Umbilical cord (tissue), 2 donors: ENCODE data around the gene CTSF. TPM values are rescaled to one million over a fixed set of nuclear protein-coding genes. Genes with fewer than 3 reads are reported as not detected.
"Not testable (repeated sequence)": the region's sequence is repeated elsewhere in the genome, so short reads cannot be mapped to it uniquely, and the experiment has no call there.

Source experiments
- DNase-seq: peaks from one replicate; pipeline ENCODE4 v3.0.0-alpha.2; 2015; ENCODE audit warnings: low spot score
- total RNA-seq: library from RNA; depleted of rRNA; stranded (reverse); fragments of >200 nt; gene quantifications from one replicate; pipeline ENCODE4 v1.2.3, GENCODE V29; 2014; ENCODE audit warnings: low replicate concordance; ENCODE audit not compliant: insufficient read depth

CTSF gene
- total RNA-seq, 1 donor from 2014 or later = 43.1 TPM

DNA sequence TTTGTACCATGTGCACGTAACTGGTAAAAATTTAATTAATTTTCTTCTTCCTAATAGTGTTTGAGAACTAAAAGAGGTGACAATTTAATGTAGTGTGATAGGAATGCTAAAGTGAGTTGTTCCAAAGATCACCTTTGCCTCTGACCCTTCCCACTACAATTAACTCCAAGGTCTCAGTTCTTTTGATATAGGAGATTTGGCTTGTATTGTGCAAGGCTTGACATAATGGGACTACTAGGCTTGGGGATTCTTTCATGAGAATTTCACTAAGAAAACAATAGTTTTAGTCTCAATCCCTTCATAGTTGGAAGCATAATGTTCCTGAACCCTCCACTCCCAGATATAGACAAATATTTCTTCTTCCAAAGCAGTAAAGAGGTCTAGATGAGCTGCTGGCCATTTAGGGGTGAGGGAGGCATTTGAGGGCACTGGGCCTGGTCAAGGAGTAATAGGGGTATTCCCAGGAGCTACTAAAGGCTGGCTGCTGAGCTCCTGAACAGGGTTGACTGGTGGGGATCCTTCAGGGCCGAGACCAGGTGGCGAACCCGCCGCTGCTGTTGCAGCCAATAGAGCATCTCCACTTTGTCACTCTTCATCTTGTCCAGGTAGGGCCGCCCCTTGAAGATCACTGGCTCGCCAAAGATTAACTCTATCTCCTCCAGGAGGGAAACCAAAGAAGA, 21.7 kb upstream of the CTSF start:
- DNase-seq = no peak

DNA sequence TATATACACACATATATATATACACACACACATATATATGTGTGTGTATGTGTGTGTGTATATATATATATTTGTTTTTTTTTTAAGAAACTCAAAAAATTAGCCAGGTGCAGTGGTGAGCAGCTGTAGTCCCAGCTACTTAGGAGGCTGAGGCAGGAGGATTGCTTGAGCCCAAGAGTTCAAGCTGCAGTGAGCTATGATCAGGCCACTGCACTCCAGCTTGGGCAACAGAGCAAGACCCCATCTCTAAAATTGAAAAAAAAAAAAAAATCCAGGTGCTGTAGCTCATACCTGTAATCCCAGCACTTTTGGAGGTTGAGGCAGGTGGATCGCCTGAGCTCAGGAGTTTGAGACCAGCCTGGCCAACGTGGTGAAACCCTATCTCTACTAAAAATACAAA, 20.9 kb upstream of the CTSF start:
- not testable (repeated sequence) for DNase-seq

DNA sequence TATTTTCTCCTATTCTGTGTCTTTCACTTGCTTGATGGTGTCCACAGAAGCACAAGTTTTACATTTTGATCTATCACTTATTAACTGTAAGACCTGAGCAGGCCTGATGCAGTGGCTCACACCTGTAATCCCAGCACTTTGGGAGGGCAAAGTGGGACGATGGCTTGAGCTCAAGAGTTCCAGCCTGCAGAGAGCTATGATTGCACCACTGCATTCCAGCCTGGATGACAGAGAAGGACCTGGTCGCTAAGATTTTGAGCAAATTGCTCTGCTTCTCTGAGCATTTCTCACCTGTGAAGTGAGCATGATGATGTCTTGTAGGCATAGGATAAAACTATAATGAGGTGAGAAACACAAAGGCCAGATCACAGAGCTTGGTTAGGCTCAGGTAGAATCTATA, 17.7 kb upstream of the CTSF start:
- DNase-seq = no peak

DNA sequence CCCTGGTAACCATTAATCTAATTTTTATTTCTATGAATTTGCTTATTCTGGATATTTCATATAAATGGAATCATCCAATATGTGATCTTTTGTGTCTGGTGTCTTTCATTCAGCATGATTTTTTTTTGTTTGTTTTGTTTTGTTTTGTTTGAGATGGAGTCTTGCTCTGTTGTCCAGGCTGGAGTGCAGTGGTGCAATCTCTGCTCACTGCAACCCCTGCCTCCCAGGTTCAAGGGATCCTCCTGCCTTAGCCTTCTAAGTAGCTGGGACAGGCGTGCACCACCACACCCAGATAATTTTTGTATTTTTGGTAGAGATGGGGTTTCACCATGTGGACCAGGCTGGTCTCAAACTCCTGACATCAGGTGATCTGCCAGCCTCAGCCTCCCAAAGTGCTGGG, 17.0 kb upstream of the CTSF start:
- not testable (repeated sequence) for DNase-seq

DNA sequence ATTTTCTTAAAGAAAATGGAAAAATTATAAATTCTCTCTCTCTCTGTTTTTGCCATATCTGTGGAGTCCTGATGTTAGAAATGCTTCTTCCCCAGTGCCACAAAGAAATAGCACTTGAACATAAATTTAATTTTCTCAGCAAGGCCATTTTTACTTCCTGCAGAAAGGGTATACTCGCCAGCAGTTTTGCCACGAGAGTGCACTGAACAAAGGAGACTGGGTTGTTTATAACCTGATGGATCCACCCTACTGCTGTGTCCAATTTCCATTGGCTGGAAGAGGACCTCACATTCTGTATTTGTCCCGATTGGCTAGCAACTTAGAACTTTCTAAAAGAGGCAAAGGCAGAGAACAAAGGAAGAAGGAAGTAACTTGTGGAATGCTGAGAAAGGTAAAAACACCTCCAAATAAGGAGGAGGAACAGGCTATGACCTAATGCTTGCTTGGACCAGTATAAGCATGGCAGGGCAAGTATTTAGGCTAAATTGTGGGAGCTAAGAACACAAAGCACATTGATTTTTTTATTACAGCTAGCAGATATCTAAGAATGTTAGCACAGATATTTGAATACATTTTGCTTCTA, 14.2 kb upstream of the CTSF start:
- DNase-seq = not testable (repeated sequence)

DNA sequence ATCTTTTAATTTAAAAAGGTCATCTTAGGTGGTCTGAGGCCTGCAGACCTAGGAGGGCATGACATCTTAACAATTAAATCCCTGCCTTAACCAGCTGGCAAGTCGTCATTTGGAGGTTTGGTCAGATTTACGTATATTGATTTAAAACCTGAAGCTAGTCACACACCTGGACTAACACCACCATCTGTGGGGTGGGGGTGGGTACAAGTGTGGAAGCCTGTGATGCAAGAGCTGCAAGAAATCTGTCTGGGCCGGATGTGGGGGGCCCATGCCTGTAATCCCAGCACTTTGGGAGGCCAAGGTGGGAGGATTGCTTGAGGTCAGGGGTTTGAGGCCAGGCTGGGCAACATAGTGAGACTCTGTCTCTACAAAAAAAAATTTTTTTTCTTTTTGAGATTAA, 12.9 kb upstream of the CTSF start:
- DNase-seq = no peak

DNA sequence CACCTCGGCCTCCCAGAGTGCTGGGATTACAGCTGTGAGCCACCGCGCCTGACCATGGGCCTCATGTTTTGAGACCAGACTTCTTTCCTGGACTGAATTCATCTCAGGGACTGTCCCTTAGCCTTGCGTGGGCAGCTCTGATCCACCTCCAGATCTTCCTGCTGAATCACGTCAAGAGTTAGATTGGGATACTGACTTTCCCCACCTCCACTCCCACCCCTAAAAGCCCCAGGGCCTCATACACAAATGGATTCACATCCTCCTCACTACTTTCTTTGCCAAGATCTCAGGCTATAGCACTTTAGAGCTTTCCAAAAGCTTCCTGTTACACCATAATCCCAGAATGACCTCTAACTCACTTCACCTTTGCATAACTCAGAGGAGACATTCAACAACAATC, 12.4 kb upstream of the CTSF start:
- no peak for DNase-seq

DNA sequence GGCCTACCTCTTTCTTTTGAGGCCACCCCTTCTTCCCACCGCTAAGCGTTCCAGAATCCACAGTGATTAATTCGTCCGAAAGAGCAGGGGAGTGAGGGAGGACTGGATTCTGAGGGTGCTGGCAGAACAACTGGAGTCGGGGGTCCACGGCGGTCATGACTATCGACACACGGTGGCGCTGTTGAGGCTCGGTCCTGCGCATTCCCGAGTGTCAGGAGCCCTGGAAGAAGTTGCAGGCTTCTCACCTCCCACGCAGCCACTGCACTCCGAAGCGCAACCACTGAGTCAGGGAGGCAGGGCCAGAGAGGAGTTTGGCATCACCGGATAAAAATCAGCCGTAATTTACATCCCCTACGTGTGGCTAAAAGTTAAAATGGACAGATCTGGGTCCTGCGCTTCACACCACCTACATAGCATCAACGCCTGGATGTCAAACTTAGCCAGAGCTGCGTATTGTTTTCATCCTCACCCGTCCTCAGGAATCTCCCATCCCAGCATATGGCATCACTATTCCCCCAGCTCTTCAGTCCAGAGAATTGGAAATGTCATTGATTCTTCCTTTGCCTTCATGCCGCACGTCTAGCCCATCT, 10.7 kb upstream of the CTSF start:
- peak; percentile 64 for DNase-seq

DNA sequence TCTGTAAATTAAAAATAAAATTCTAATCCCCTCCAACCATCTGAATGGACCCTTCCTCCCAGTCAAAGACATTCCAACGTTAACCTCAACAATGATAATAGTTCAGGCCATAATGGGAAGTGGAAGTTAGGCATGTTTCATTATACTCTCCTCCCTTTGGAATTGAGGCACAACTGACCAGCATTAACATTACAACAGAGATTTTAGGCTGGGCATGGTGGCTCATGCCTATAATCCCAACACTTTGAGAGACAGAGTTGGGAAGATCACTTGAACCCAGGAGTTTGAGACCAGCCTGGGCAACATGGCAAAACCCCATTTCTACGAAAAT, 2.4 kb upstream of the CTSF start:
- DNase-seq = no peak

DNA sequence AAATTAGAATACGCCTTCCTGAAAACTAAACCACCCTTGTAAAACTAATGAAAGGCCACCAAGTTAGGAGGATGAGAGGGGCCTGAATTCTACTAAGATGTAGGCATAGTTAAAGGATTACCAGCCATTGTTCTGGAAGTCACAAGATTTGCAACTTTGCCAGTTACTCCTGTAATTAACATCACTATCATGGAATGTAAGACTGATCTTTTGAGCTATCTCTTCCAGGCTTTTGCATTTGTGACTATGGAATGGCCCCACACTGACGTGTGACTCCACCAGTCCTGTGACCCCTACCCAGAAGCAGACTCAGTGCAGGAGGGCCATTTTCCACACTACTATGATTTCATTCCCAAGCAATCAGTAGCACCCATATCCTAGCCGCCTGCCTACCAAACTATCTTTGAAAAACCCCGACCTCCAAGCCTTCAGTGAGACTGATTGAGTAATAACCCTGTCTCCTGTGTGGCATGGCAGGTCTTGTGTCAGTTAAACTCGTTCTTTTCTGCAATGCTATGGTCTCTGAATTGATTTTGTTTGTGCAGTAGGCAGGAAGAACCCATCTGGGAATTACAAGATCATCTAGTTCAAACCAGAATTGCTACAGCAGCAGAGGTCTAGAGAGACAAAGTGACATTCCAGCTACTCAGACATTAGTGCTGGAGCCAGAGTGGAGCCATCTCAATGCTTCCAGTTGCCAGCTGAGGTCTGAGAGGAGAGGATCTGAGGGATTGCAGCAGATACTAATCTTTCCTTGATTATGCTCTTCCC, 1.9 kb upstream of the CTSF start:
- no peak for DNase-seq

DNA sequence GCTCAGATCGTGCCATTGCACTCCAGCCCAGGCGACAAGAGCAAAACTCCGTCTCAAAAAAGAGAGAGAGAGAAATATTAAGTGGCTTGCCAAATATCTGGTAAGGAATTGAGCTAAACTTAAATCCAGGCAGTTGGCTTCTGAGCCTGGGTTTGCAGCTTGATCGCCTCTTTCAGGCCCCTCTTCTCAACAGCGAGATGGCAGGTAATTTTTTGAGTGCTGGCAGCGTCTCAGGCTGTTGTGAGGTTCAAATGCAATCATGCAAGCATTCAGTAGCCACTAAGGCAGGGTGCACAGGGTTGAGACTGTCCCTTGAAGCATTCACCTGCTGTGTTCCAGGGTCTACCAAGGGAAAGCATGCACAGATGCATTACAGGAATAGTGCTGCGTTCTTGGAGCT, 670 bp upstream of the CTSF start:
- no peak for DNase-seq

DNA sequence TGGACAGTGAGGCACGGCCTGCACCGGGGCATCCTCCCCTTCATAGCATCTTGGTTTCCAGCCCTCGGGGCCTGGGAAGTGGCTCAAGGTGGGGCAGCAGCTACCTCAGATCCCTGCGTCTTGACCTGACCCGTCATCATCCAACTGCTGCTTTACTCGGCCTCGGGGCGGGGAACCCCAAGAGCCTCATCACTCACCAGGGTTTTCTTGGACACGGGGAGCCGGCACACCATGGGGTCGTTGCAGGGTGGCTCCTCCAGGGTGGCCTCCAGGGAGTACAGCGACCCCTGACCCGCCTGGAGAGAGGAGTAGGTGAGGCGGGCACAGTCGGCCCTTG, 651 bp downstream of the CTSF start:
- no peak for DNase-seq

DNA sequence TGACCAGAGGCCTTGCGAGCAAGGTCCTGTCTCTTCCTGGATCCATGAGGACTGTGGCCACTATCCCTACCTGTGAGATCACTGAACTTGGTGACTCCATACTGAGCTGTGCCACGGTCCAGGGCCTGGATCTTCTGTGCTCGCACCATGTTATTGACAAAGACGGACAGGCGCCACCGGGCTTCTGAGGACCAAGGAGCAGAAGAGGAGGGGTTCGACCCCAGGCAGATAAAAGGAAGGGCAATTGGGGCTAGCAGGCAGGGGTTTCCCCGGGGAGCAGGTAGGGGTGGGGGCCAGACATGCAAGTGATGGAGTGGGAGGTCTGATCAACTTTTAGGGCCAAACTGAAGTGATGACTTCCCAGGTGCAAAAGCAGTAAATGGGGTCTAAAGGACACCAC, 2.2 kb downstream of the CTSF start:
- no peak for DNase-seq

DNA sequence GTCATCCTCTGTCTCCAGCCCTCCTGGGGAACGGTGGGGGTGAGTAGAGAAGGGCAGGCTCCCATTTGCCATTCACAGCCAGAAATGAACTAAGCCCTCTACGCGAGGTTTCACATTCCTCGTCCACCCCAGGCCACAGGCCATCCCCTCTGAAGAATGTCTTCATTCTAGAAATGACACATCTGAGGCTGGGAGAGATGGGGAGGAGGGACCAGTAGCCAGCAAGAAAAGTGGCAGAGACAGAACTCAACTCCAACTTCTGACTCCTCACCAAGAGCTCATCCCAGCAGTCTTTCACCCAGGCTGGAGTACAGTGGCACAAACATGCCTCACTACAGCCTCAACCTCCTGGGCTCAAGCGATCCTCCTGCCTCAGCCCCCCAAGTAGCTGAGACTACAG, 3.4 kb downstream of the CTSF start:
- DNase-seq = no peak

DNA sequence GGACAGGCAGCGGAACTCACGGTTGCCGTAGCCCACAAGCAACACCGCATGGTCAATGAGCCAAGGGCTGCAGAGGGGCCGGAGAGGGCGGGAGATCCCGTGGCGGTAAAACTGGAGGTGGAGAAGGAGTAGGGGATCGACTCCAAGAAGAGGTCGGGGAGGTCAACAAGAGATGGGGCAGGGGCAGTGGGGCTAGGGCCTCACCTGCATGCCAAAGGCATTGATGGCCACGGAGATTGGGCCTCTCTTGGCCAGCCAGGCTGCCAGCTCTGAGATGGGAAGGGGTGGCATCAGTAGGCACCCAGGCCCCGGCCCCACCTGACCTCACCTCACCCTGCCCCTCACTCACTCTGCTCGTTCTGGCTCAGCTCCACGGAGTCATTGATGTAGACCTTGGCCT, 3.9 kb downstream of the CTSF start:
- DNase-seq = no peak

DNA sequence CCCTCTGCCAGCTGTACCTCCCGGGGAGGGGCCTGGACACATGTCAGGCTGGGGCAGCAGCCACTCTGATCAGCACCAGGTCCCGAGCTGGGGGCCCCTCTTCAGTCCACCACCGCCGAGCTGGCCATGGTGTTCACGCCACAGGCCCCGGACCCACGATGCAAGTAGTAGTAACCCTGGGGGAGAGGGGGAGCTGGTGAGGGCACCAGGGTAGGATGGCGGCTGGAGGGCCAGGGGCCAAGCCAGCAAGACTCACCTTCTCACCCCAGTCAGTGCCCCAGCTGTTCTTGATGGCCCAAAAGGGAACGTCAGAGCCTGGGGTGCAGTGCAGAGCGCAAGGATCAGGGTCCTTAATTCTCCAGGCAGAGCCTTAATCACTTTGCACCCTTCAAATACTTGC, 4.6 kb downstream of the CTSF start:
- no peak for DNase-seq

DNA sequence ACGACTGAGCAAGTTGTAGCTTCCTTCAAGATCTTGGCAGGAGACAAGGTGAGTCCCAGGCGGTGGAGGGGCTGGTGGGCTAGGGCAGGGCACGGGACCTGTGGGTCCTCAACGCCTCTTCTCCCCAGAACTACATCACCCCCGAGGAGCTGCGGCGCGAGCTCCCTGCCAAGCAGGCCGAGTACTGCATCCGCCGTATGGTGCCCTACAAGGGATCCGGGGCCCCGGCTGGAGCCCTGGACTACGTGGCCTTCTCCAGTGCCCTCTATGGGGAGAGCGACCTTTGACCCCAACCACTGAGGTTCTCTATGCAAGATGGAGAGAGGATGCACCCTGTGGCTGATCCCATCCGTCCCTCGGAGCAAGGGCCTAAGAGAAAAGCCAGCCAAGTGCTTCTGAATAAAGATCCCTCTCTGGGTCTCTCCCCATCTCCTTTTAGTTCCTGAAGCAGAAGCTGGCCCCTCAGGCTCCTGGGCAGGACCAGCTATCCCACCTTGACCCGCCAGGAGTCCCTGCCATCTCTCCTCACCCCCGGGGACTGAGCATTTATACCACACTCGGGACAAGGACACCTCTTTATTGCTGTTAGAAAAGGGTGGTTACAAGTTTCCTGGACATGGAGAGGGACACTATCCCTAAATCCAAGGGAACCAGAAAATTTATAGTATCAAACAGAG, 5.4 kb downstream of the CTSF start:
- DNase-seq = no peak

DNA sequence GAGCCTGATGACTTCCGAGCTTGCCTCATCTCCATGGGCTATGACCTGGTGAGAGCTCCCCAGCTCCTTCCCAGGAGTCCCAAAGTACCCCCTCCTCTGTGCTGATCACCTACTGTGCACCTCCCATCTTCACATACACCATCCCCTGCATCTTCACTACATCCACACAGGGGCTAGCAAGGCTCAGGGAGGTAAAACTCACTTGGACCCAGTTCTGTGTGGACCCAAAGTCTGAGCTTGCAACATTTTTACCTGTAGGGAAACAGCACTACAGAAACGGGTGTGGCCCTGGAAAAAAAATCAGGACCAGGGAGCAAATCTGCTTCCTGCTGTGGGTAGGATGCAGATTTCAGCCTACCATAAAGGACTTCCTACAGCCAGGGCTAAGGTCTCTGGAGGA, 6.1 kb downstream of the CTSF start:
- DNase-seq = no peak

DNA sequence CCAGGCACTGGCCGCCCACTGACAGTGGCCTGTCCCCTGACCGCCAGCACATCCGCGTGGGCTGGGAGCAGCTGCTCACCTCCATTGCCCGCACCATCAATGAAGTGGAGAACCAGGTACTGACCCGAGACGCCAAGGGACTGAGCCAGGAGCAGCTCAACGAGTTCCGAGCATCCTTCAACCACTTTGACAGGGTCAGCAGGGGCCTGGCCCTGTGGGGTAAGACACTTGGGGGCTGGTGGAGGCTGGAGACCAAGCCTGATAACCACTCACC, 6.5 kb downstream of the CTSF start:
- DNase-seq = no peak

DNA sequence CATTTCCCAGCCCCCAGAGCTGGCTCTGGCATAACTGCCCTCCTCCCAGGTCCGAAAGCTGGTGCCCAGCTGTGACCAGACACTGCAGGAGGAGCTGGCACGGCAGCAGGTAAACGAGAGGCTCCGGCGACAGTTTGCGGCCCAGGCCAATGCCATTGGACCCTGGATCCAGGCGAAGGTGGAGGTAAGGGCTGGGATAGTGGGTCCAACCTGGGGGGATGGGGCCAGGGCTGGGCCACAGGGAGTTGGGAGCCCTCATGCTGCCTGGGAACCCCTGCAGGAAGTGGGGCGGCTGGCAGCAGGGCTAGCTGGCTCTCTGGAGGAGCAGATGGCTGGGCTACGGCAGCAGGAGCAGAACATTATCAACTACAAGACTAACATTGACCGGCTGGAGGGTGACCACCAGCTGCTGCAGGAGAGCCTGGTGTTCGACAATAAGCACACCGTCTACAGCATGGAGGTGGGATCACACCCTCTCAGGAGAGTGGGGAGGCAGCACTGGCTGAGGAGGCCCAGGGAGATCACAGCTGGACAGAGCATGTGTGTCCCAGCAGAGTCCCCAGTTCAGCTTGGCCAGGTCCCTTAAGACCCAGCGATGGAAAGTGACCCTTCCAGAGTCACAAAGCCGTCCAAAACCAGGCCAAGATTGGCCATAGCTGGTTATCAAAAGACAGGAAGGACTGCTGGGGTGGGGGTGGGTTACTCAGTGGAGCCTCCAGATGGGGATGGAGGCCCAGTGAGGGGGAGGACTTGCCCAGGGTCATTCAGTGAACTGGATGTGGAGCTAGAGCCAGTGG, 7.0 kb downstream of the CTSF start:
- DNase-seq = no peak

DNA sequence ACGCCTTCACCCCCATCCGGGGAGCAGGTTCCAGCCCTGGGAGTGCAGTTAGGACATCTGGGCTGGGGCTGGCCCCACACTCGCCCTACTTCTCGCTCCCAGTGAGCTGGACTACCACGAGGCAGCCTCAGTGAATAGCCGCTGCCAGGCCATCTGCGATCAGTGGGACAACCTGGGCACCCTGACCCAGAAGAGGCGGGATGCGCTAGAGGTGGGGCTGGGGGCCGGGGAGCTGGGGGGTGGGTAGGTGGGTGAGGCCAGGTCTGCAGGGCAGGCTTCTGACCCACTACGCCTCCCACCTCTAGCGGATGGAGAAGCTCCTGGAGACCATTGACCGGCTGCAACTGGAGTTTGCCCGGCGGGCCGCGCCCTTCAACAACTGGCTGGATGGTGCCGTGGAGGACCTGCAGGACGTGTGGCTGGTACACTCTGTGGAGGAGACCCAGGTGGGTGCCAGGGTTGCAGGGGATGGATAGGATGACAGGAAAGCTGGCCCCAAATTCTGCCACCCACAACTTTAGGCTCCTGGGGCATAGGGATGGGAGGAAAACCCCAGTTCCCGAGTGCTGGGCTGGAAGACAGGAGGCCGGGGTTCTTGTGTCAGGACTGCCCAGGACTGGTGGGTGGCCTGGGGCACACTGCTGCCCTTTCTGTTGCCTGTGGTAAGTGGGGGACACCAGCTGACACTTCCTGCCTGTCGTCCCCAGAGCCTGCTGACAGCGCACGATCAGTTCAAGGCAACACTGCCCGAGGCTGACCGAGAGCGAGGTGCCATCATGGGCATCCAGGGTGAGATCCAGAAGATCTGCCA, 8.3 kb downstream of the CTSF start:
- DNase-seq = no peak
